GM12878 (cell line): ENCODE results near the gene KAT2B. TPM values are rescaled to one million over a fixed set of nuclear protein-coding genes. Genes with fewer than 3 reads are reported as not detected.

ENCODE experiments used
- HCFC1 ChIP-seq: fragments of 150-350 bp; IDR thresholded peaks from 2 replicates; pipeline ENCODE4 v1.6.1; 2014; ENCODE audit warnings: low read length
- HSF1 ChIP-seq: fragments of 150-350 bp; IDR thresholded peaks from 2 replicates; pipeline ENCODE4 v1.6.1; 2014; ENCODE audit warnings: mild to moderate bottlenecking, low read depth, low read length
- IKZF2 ChIP-seq, 2 experiments: fragments of 450-650 bp; IDR thresholded peaks; 2 replicates each; pipeline ENCODE4 v1.6.1; 2017; ENCODE audit warnings: mild to moderate bottlenecking in 2 of 2, moderate library complexity in 2 of 2
- PAX5 ChIP-seq: IDR thresholded peaks from 2 replicates; pipeline ENCODE4 v1.6.1; 2011; ENCODE audit warnings: low read depth, low read length, borderline replicate concordance
- SKIL ChIP-seq: fragments of 450-650 bp; IDR thresholded peaks from 2 replicates; pipeline ENCODE4 v1.6.1; 2017; ENCODE audit warnings: mild to moderate bottlenecking, low read depth, inconsistent platforms; ENCODE audit not compliant: poor library complexity, severe bottlenecking
- USF2 ChIP-seq: IDR thresholded peaks from 2 replicates; pipeline ENCODE4 v1.6.1; 2011; ENCODE audit warnings: low read depth, low read length, improper control_type of control experiment, borderline replicate concordance
- ZBTB33 ChIP-seq: fragments of 450-650 bp; IDR thresholded peaks from 2 replicates; pipeline ENCODE4 v1.6.1; 2017; ENCODE audit warnings: mild to moderate bottlenecking
- ZBTB4 ChIP-seq: fragments of 450-650 bp; formaldehyde crosslinking; IDR thresholded peaks from 2 replicates; pipeline ENCODE4 v1.4.0; 2022; ENCODE audit warnings: mild to moderate bottlenecking, moderate library complexity
- ZSCAN29 ChIP-seq: fragments of 450-650 bp; IDR thresholded peaks from 2 replicates; pipeline ENCODE4 v1.6.1; 2017; ENCODE audit warnings: mild to moderate bottlenecking, moderate library complexity
- polyA plus RNA-seq, 11 experiments: library from polyadenylated mRNA; depleted of rRNA in 4 of 11; unstranded in 6 of 11; stranded (reverse) in 5 of 11; fragments of >200 nt; fragmentation: Nextera tagmentation in 4 of 11; fragmentation: Illumina TruSeq in 1 of 11; extraction: Ambion mirVana in 4 of 11; extraction: Trizol in 1 of 11; gene quantifications; 1 replicate in 1 of 11; 2 replicates in 10 of 11; pipeline versions ENCODE4 v1.2.1 to v1.2.3, GENCODE V29; 2011 to 2016; ENCODE audit warnings: inconsistent platforms in 2 of 11, missing spikeins in 2 of 11, low read depth in 1 of 11
- total RNA-seq, 4 experiments: library from RNA; depleted of rRNA in 3 of 4; stranded (reverse); fragments of >200 nt in 3 of 4; fragmentation: Illumina TruSeq in 1 of 4; extraction: Trizol in 1 of 4; gene quantifications; 2 replicates each; pipeline versions ENCODE4 v1.2.1 to v1.2.3, GENCODE V29; 2013 to 2021
- TF ChIP-seq, protein P1 (sequence below): fragments of 450-650 bp; IDR thresholded peaks from 2 replicates; pipeline ENCODE4 v1.6.1; 2018; ENCODE audit warnings: mild to moderate bottlenecking, low read depth, moderate library complexity; ENCODE audit not compliant: partially characterized antibody

The KAT2B gene
- total and polyA plus RNA-seq, 10 of the 15 experiments (the other 5 are each of a cell fraction or from before 2014, with no cell fraction given): 2.9 to 15.2 (median 10.2) TPM

GRCh38 chr3:20075197-20075596, 35.0 kb downstream of the KAT2B start (continued):
- no peak for TF ChIP-seq SKIL
- TF ChIP-seq IKZF2 (IDR thresholded peaks at IDR 0.05): no peak
- no peak for TF ChIP-seq HCFC1
- no peak for TF ChIP-seq HSF1
- TF ChIP-seq ZSCAN29: no peak
- TF ChIP-seq PAX5: no peak
- no peak for TF ChIP-seq USF2
- TF ChIP-seq, protein P1, sequence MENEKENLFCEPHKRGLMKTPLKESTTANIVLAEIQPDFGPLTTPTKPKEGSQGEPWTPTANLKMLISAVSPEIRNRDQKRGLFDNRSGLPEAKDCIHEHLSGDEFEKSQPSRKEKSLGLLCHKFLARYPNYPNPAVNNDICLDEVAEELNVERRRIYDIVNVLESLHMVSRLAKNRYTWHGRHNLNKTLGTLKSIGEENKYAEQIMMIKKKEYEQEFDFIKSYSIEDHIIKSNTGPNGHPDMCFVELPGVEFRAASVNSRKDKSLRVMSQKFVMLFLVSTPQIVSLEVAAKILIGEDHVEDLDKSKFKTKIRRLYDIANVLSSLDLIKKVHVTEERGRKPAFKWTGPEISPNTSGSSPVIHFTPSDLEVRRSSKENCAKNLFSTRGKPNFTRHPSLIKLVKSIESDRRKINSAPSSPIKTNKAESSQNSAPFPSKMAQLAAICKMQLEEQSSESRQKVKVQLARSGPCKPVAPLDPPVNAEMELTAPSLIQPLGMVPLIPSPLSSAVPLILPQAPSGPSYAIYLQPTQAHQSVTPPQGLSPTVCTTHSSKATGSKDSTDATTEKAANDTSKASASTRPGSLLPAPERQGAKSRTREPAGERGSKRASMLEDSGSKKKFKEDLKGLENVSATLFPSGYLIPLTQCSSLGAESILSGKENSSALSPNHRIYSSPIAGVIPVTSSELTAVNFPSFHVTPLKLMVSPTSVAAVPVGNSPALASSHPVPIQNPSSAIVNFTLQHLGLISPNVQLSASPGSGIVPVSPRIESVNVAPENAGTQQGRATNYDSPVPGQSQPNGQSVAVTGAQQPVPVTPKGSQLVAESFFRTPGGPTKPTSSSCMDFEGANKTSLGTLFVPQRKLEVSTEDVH: no peak
- no peak for TF ChIP-seq ZBTB4
- no peak for TF ChIP-seq ZBTB33
